ENCODE measurements around the gene AP2A2. TPM values are rescaled to one million over a fixed set of nuclear protein-coding genes. Genes with fewer than 3 reads are reported as not detected.

AP2A2 gene
- total RNA-seq, 1 donor from 2014 or later = 9.5 TPM

- TF ChIP-seq, protein P1, sequence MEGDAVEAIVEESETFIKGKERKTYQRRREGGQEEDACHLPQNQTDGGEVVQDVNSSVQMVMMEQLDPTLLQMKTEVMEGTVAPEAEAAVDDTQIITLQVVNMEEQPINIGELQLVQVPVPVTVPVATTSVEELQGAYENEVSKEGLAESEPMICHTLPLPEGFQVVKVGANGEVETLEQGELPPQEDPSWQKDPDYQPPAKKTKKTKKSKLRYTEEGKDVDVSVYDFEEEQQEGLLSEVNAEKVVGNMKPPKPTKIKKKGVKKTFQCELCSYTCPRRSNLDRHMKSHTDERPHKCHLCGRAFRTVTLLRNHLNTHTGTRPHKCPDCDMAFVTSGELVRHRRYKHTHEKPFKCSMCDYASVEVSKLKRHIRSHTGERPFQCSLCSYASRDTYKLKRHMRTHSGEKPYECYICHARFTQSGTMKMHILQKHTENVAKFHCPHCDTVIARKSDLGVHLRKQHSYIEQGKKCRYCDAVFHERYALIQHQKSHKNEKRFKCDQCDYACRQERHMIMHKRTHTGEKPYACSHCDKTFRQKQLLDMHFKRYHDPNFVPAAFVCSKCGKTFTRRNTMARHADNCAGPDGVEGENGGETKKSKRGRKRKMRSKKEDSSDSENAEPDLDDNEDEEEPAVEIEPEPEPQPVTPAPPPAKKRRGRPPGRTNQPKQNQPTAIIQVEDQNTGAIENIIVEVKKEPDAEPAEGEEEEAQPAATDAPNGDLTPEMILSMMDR (IDR thresholded peaks at IDR 0.05; ENCODE audit: insufficient read depth, low read length, severe bottlenecking) = no peak
- no peak for FAIRE-seq
- DNase-seq (ENCODE audit: low read depth) = no peak
- no peak overlapping the region for H3K4me3 ChIP-seq (ENCODE audit: low read depth, low read length)
- H3K36me3 ChIP-seq (ENCODE audit: control insufficient read depth, insufficient read depth, low read length) = no peaks in the 10 kb centered on the region
- H3K27me3 ChIP-seq (ENCODE audit: control insufficient read depth, insufficient read depth, low read length) = no peaks in the 10 kb centered on the region
Measured at GRCh38 chr11:1024597-1025409, 99.1 kb downstream of the AP2A2 start.

- FAIRE-seq (no peak), DNase-seq (ENCODE audit: low read depth) (no peak)
- TF ChIP-seq, protein P1 (IDR thresholded peaks at IDR 0.05; ENCODE audit: insufficient read depth, low read length, severe bottlenecking) = no peak
- no peaks in the 10 kb centered on the region for H3K27me3 ChIP-seq (ENCODE audit: control insufficient read depth, insufficient read depth, low read length)
- no peaks in the 10 kb centered on the region for H3K36me3 ChIP-seq (ENCODE audit: control insufficient read depth, insufficient read depth, low read length)
- H3K4me3 ChIP-seq (ENCODE audit: low read depth, low read length) = no peak overlapping the region
Measured at GRCh38 chr11:1025410-1026162, 99.9 kb downstream of the AP2A2 start.

GRCh38 chr11:1026163-1026450 lies 100.4 kb downstream of the AP2A2 start:
- no peak overlapping the region for H3K4me3 ChIP-seq (ENCODE audit: low read depth, low read length)
- TF ChIP-seq, protein P1 (IDR thresholded peaks at IDR 0.05; ENCODE audit: insufficient read depth, low read length, severe bottlenecking) = no peak
- no peaks in the 10 kb centered on the region for H3K27me3 ChIP-seq (ENCODE audit: control insufficient read depth, insufficient read depth, low read length)
- FAIRE-seq (no peak), DNase-seq (ENCODE audit: low read depth) (no peak)
- H3K36me3 ChIP-seq (ENCODE audit: control insufficient read depth, insufficient read depth, low read length) = no peaks in the 10 kb centered on the region

DNA sequence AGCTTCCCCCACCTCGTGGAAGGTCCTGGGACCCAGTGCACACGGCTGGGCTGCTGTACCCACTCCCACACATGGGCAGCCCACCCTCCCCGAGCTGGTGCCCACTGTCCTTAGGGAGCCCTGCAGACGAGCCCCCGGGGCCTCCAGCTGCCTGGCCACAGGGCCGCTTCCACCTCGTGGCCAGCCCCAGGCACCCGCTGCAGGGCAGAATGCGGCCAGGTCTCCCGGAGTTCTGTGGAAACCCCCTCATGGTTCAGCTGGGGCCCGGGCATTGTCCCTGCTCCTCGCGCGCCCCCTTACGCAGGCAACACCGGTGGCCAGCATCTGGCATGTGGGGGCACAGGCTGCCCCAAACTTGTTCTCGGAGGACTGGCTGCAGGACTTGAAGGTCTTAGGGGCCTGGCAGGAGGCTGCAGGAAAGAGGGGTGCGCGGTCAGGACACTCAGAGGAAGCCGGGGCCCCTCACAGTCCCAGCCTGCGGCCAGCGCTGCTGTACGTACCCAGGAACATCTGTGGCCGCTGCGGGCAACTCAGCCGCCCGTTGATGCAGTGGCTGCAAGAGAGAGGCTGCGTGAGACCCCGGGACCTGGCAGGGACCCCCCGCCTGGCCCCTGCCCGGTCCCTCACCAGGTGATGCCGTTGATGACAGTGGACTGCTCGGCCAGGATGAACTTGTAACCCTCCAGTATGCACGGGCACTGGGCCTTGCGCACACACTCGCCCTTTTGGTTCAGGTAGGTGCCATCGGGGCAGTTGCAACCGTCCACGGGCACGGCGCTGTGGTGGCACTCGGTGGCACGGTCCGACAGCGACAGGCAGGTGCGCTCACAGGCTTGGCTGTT lies 101.2 kb downstream of the AP2A2 start:
- Histone ChIP-seq H3K36me3 (ENCODE audit: control insufficient read depth, insufficient read depth, low read length) (no peaks in the 10 kb centered on the region), H3K27me3 (ENCODE audit: control insufficient read depth, insufficient read depth, low read length) (no peaks in the 10 kb centered on the region), H3K4me3 (ENCODE audit: low read depth, low read length) (no peak overlapping the region)
- FAIRE-seq (no peak), DNase-seq (ENCODE audit: low read depth) (no peak)
- TF ChIP-seq, protein P1 (IDR thresholded peaks at IDR 0.05; ENCODE audit: insufficient read depth, low read length, severe bottlenecking) = no peak

- TF ChIP-seq, protein P1 (IDR thresholded peaks at IDR 0.05; ENCODE audit: insufficient read depth, low read length, severe bottlenecking) = no peak
- Histone ChIP-seq H3K27me3 (ENCODE audit: control insufficient read depth, insufficient read depth, low read length) (no peaks in the 10 kb centered on the region), H3K4me3 (ENCODE audit: low read depth, low read length) (no peak overlapping the region), H3K36me3 (ENCODE audit: control insufficient read depth, insufficient read depth, low read length) (no peaks in the 10 kb centered on the region)
- DNase-seq (ENCODE audit: low read depth) (no peak), FAIRE-seq (no peak)
Measured at GRCh38 chr11:1027483-1028290, 102.0 kb downstream of the AP2A2 start.

Measured in bronchial epithelial cell (primary cell).